GM19099 (cell line): ENCODE measurements around the gene SEC14L3.

Source experiments
- POLR2A ChIP-seq: IDR thresholded peaks from 3 replicates; pipeline ENCODE4 v1.6.1; 2011; ENCODE audit warnings: low read depth; ENCODE audit not compliant: insufficient read length; ENCODE audit errors: extremely low read depth

The SEC14L3 gene

GRCh38 chr22:30421695-30422480 is 49.9 kb downstream of the SEC14L3 start:
- no peak for TF ChIP-seq POLR2A

- no peak for TF ChIP-seq POLR2A
These were observed 51.3 kb downstream of the SEC14L3 start for GRCh38 chr22:30420347-30421125.

DNA sequence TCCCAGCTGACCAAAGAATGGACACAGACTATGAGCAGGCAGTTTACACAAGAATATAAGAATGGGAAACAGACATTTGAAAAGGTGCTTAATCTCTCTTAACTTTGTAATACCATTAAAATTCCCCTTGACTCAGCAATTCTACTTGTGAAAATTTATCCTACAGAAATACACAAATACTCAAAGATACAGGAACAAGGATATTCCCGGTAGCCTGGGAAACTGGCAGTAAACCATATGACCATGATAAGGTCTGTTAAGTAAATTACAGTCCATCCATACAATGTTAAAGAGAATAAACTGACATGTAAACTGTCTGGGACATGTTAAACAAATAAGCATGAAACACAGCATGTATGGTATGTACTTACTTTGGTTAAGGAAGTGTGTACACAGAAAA is 55.0 kb downstream of the SEC14L3 start:
- no peak for TF ChIP-seq POLR2A

DNA sequence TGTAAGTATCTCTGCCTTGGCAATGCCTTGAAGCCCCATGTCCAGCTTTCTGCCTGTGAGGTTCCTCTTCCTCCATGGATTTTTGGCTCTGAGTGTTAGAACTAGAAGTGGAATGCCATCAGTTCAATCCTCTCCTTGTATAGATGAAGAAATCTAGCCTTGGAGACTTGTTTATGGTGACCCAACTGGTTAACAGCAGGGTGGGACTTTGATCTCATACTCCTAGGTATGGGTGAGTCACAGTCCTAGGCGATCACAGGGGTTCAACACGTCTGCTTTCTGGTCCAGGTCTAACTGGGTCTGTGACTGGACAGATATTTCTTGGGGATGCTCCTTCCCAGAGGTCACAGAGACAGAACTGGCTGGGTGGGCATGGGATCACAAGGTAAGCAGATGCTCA is 55.4 kb downstream of the SEC14L3 start:
- TF ChIP-seq POLR2A: no peak

DNA sequence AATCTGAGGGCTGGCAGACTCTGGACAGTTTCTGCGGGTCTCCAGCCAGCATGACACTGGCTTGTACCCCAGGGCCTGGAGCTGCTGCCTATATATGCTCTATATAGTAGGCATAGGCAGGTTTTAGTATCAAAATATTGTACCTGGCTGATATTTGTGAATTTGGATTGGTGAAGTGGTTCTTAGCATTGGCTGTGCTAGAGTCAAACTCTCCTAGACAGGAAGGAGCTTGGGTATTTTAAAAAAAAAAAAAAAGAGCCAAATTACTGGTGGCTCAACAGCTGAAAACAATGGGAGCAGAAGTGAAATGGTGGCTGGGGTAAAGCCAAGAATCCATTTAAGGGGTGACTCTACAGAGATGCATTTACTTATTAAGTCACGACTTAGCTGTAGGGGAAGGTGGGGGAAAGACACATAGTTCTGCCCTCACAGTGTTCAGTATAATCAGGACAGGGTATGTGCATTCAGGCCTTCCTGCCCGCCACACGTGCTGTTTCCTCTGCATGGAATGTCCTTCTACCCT is 57.2 kb downstream of the SEC14L3 start:
- no peak for TF ChIP-seq POLR2A

DNA sequence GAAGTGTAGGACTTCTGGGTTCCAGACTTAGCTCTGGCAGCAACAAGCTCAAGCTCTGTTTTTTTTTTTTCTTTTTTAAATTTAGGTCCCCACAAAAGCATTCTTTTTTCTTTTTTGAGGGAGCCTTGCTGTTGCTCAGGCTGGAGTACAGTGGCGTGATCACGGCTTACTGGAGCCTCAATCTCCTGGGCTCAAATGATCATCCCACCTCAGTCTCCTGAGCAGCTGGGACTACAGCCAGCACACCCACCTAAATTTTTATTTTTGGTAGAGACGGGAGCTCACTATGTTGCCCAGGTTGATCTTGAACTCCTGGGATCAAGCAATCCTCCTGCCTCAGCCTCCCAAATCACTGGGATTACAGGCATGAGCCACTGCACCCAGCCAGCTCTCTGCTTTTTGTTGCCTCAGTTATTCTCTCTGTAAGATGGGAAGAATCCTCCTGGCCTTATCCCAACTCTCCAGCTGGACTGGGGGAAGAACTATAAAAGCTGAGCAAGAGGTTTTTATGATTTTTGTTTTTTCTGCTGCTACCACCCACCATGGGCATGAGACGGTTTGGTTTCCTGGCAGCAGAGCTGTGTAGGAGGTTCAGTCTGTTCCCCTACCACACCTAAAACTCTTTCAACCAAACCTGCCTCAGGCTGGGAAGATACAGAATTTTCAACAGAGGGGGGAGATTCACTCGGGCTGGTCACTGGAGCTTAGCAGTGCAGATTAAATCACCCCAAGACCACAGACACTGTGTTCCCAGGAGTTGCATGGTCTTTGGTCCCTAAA is 57.9 kb downstream of the SEC14L3 start:
- no peak for TF ChIP-seq POLR2A

DNA sequence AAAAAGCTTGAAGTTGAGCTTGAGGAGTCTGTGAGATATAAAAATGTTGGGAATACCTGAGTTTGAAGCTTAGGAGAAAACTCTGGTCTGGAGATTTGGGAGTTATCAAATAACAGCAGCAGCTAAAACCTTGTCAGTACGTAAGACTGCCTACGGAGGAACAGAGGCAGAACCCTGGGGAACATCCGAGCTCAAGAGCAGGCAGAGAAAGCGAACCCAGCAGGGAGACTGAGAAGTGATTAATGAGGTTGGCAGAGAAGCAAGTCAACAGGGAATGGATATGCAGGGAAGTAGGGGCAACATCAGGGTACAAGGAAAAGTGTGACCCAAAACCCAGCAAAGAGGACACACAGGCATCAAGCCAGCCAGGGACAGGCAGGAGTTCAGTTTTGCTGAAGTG is 58.8 kb downstream of the SEC14L3 start:
- no peak for TF ChIP-seq POLR2A

- TF ChIP-seq POLR2A: no peak
These were observed 60.0 kb downstream of the SEC14L3 start for GRCh38 chr22:30411780-30412179.
